ENCODE data around the gene DAPK1.

DAPK1 gene

DNA sequence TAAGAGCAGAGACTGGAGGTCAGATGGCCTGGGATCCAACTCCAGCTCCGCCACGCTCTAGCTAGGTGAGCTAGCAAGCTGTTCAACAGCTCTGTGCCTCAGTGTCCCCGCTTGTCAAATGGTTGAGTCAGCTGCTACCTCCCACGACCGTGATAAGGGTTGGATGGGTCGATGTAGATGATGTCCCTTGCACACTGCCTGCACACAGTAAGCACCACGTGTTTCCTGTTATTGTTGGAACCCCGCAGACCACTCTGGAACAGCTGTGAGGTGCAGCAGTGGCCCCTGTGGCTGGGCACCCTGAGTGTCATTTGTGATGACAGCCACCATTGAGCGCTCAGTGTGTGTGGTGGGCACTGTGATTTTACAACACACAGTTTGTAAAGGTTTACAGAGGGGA, 174.3 kb downstream of the DAPK1 start:
- Histone ChIP-seq H4K91ac (ENCODE audit: low read length) (no peak overlapping the region), H3K9me3 (ENCODE audit: control insufficient read depth, low read length) (peaks cover 5% of the 10 kb centered on the region), H2BK120ac (ENCODE audit: low read depth, low read length) (no peak overlapping the region), H3K4ac (ENCODE audit: low read depth in 1 of 2, low read length in 2 of 2) (no peak overlapping the region), H2BK12ac (ENCODE audit: low read length in 2 of 2) (no peak overlapping the region), H3K27me3 (ENCODE audit: control insufficient read depth in 1 of 2, insufficient read depth in 1 of 2, low read length in 2 of 2) (no peaks in the 10 kb centered on the region), H4K8ac (ENCODE audit: low read length) (no peak overlapping the region), H3K79me1 (replicated peaks; ENCODE audit: low read length, poor library complexity, severe bottlenecking) (peaks cover 21% of the 10 kb centered on the region), H2AK5ac (ENCODE audit: low read length, severe bottlenecking) (no peak overlapping the region), H3K36me3 (ENCODE audit: control insufficient read depth in 1 of 2, insufficient read depth in 2 of 2, low read depth in 1 of 2, low read length in 2 of 2) (peaks cover 2 to 61% of the 10 kb centered on the region in 2 experiments), H2BK5ac (ENCODE audit: low read depth, low read length, poor library complexity, severe bottlenecking) (no peak overlapping the region), H3K18ac (ENCODE audit: low read depth in 1 of 2, low read length in 2 of 2) (no peak overlapping the region), H3K23ac (ENCODE audit: low read length in 2 of 2) (no peak overlapping the region), H3K27ac (ENCODE audit: low read length, poor library complexity, severe bottlenecking) (no peak overlapping the region), H3K4me2 (ENCODE audit: low read length, poor library complexity, severe bottlenecking) (no peak overlapping the region), H2AFZ (ENCODE audit: low read depth, low read length) (no peak overlapping the region), H2BK15ac (ENCODE audit: low read depth, poor library complexity, severe bottlenecking) (no peak overlapping the region), H3K4me1 (ENCODE audit: control insufficient read depth, insufficient read depth, low read depth, low read length) (peaks cover 7% of the 10 kb centered on the region), H3K9ac (ENCODE audit: low read length) (no peak overlapping the region), H3K14ac (ENCODE audit: low read length in 2 of 2) (no peak overlapping the region), H3K4me3 (ENCODE audit: insufficient read depth in 1 of 2, low read depth in 1 of 2, low read length in 2 of 2) (no peak overlapping the region)
- 93% methylated on average over 9 of the region's 9 CpGs for WGBS
- no peak for DNase-seq

DNA sequence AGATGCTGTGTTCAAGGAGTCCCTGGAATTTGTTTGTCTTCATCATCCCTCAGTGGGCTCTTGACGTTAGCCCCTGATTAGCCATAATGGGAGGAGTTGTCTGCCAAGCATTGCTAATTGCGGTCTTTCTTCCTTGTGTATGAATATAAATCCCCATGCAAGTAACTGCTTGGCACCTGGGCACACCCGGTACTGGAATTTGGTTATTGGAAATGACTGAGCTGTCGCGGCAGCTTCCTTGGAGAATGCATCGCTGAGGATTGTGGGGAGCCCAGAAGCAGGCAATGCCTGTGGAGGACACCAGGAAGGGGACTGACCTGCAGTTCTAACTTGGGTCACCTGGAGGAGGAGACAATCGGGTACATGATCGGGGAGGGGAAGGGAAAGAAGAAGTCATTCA, 174.9 kb downstream of the DAPK1 start:
- H3K4ac ChIP-seq (ENCODE audit: low read depth in 1 of 2, low read length in 2 of 2): no peak overlapping the region
- no peak overlapping the region for H2BK12ac ChIP-seq (ENCODE audit: low read length in 2 of 2)
- H3K4me1 ChIP-seq (ENCODE audit: control insufficient read depth, insufficient read depth, low read depth, low read length): peaks cover 7% of the 10 kb centered on the region
- H2AK5ac ChIP-seq (ENCODE audit: low read length, severe bottlenecking): no peak overlapping the region
- H2AFZ ChIP-seq (ENCODE audit: low read depth, low read length): no peak overlapping the region
- no peaks in the 10 kb centered on the region for H3K9me3 ChIP-seq (ENCODE audit: control insufficient read depth, low read length)
- H3K4me3 ChIP-seq (ENCODE audit: insufficient read depth in 1 of 2, low read depth in 1 of 2, low read length in 2 of 2): no peak overlapping the region
- peaks cover 16% of the 10 kb centered on the region for H3K79me1 ChIP-seq (replicated peaks; ENCODE audit: low read length, poor library complexity, severe bottlenecking)
- H2BK120ac ChIP-seq (ENCODE audit: low read depth, low read length): no peak overlapping the region
- H3K27ac ChIP-seq (ENCODE audit: low read length, poor library complexity, severe bottlenecking): no peak overlapping the region
- 97% methylated on average over 8 of the region's 8 CpGs for WGBS
- no peak overlapping the region for H2BK5ac ChIP-seq (ENCODE audit: low read depth, low read length, poor library complexity, severe bottlenecking)
- H3K36me3 ChIP-seq (ENCODE audit: control insufficient read depth in 1 of 2, insufficient read depth in 2 of 2, low read depth in 1 of 2, low read length in 2 of 2): peaks cover 2 to 62% of the 10 kb centered on the region in 2 experiments
- H3K27me3 ChIP-seq (ENCODE audit: control insufficient read depth in 1 of 2, insufficient read depth in 1 of 2, low read length in 2 of 2): no peaks in the 10 kb centered on the region
- H2BK15ac ChIP-seq (ENCODE audit: low read depth, poor library complexity, severe bottlenecking): no peak overlapping the region
- no peak for DNase-seq
- H4K8ac ChIP-seq (ENCODE audit: low read length): no peak overlapping the region
- no peak overlapping the region for H3K23ac ChIP-seq (ENCODE audit: low read length in 2 of 2)
- H3K4me2 ChIP-seq (ENCODE audit: low read length, poor library complexity, severe bottlenecking): no peak overlapping the region
- no peak overlapping the region for H3K14ac ChIP-seq (ENCODE audit: low read length in 2 of 2)
- H3K9ac ChIP-seq (ENCODE audit: low read length): no peak overlapping the region
- H4K91ac ChIP-seq (ENCODE audit: low read length): no peak overlapping the region
- no peak overlapping the region for H3K18ac ChIP-seq (ENCODE audit: low read depth in 1 of 2, low read length in 2 of 2)

DNA sequence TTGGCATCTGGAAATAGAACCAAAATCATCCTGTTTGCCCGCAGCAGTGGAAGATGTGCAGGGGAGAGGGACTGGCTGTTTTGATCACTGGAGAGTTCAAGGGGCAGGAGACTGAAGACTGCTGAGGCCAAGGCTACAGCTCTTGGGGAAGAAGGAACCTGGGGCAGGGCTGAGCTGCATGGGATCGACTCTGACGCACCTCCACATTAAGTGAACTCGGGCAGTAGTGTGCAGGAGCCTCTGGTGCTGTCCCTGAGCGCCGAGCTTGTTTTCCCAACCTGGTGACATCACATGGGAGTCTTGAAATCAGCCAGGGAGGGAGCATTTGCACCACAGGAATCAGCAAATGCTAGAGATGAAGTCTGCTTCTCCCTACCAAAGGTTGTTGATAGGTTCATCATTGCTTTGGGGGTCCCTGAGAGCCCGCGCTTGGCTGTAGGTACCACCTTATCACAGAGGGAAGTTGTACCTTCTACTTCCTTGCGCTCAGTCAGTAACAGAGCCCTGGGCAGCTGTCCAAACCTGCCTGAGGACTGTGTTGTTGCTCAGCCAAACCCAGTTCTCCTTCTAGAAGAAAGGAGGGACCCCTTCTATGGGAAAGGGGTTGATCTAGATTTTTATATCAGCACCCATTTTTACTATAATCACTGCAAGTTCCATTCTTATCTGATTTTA, 175.9 kb downstream of the DAPK1 start:
- H3K14ac ChIP-seq (ENCODE audit: low read length in 2 of 2): no peak overlapping the region
- no peak overlapping the region for H3K9ac ChIP-seq (ENCODE audit: low read length)
- peaks cover 7% of the 10 kb centered on the region for H3K4me1 ChIP-seq (ENCODE audit: control insufficient read depth, insufficient read depth, low read depth, low read length)
- H3K23ac ChIP-seq (ENCODE audit: low read length in 2 of 2): no peak overlapping the region
- H3K18ac ChIP-seq (ENCODE audit: low read depth in 1 of 2, low read length in 2 of 2): no peak overlapping the region
- peaks cover 2 to 62% of the 10 kb centered on the region in 2 experiments for H3K36me3 ChIP-seq (ENCODE audit: control insufficient read depth in 1 of 2, insufficient read depth in 2 of 2, low read depth in 1 of 2, low read length in 2 of 2)
- no peak overlapping the region for H2AFZ ChIP-seq (ENCODE audit: low read depth, low read length)
- H2BK120ac ChIP-seq (ENCODE audit: low read depth, low read length): no peak overlapping the region
- H4K8ac ChIP-seq (ENCODE audit: low read length): no peak overlapping the region
- no peak overlapping the region for H2BK5ac ChIP-seq (ENCODE audit: low read depth, low read length, poor library complexity, severe bottlenecking)
- no peak overlapping the region for H4K91ac ChIP-seq (ENCODE audit: low read length)
- H3K9me3 ChIP-seq (ENCODE audit: control insufficient read depth, low read length): no peaks in the 10 kb centered on the region
- H3K27ac ChIP-seq (ENCODE audit: low read length, poor library complexity, severe bottlenecking): no peak overlapping the region
- no peak overlapping the region for H2AK5ac ChIP-seq (ENCODE audit: low read length, severe bottlenecking)
- DNase-seq: no peak
- no peak overlapping the region for H3K4me2 ChIP-seq (ENCODE audit: low read length, poor library complexity, severe bottlenecking)
- no peak overlapping the region for H3K4ac ChIP-seq (ENCODE audit: low read depth in 1 of 2, low read length in 2 of 2)
- H3K27me3 ChIP-seq (ENCODE audit: control insufficient read depth in 1 of 2, insufficient read depth in 1 of 2, low read length in 2 of 2): no peaks in the 10 kb centered on the region
- peaks cover 11% of the 10 kb centered on the region for H3K79me1 ChIP-seq (replicated peaks; ENCODE audit: low read length, poor library complexity, severe bottlenecking)
- H2BK15ac ChIP-seq (ENCODE audit: low read depth, poor library complexity, severe bottlenecking): no peak overlapping the region
- 97% methylated on average over 9 of the region's 9 CpGs for WGBS
- H3K4me3 ChIP-seq (ENCODE audit: insufficient read depth in 1 of 2, low read depth in 1 of 2, low read length in 2 of 2): no peak overlapping the region
- H2BK12ac ChIP-seq (ENCODE audit: low read length in 2 of 2): no peak overlapping the region

DNA sequence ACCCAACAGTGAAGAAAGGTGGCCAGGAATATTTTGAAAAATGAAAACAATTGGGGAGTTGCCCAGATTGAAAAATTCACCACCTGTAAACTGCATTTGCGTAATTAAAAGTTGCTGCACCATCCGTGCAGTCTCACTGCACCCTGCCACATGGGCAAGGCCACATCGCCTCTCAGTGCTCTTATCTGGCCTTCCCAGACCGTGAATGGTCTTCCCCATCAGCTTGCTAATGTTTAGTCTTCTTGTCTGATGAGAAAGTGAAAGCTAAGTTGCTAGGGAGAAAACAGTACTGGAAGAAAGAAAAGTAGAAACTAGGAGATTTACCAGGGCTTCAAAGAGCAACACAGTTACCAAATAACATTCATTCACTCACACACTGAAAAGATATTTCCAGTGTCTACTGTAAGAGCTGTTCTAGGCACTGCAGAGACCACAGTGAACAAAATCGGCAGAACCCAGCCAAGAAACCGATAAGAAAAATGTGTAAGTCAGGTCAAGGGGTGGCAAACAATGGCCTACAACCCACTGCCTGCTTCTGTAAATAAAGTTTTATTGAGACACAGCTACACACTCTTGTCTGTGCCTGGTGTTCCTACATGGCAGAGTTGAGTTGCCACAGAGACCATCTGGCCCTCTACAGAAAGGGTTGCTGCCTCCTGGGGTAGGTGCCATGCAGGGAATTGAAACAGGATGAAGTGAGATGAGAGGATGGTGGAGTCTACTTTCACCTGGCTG, 177.1 kb downstream of the DAPK1 start:
- Histone ChIP-seq H4K91ac (ENCODE audit: low read length) (no peak overlapping the region), H3K9ac (ENCODE audit: low read length) (no peak overlapping the region), H3K4me1 (ENCODE audit: control insufficient read depth, insufficient read depth, low read depth, low read length) (peaks cover 7% of the 10 kb centered on the region), H3K18ac (ENCODE audit: low read depth in 1 of 2, low read length in 2 of 2) (no peak overlapping the region), H3K14ac (ENCODE audit: low read length in 2 of 2) (no peak overlapping the region), H4K8ac (ENCODE audit: low read length) (no peak overlapping the region), H3K4ac (ENCODE audit: low read depth in 1 of 2, low read length in 2 of 2) (no peak overlapping the region), H3K79me1 (replicated peaks; ENCODE audit: low read length, poor library complexity, severe bottlenecking) (peaks cover 18% of the 10 kb centered on the region), H3K27ac (ENCODE audit: low read length, poor library complexity, severe bottlenecking) (no peak overlapping the region), H2AK5ac (ENCODE audit: low read length, severe bottlenecking) (no peak overlapping the region), H2BK12ac (ENCODE audit: low read length in 2 of 2) (no peak overlapping the region), H3K23ac (ENCODE audit: low read length in 2 of 2) (no peak overlapping the region), H2BK120ac (ENCODE audit: low read depth, low read length) (no peak overlapping the region), H3K27me3 (ENCODE audit: control insufficient read depth in 1 of 2, insufficient read depth in 1 of 2, low read length in 2 of 2) (no peaks in the 10 kb centered on the region), H3K4me3 (ENCODE audit: insufficient read depth in 1 of 2, low read depth in 1 of 2, low read length in 2 of 2) (no peak overlapping the region), H2AFZ (ENCODE audit: low read depth, low read length) (no peak overlapping the region), H3K36me3 (ENCODE audit: control insufficient read depth in 1 of 2, insufficient read depth in 2 of 2, low read depth in 1 of 2, low read length in 2 of 2) (peaks cover 0 to 66% of the 10 kb centered on the region in 2 experiments), H2BK5ac (ENCODE audit: low read depth, low read length, poor library complexity, severe bottlenecking) (no peak overlapping the region), H3K9me3 (ENCODE audit: control insufficient read depth, low read length) (no peaks in the 10 kb centered on the region), H3K4me2 (ENCODE audit: low read length, poor library complexity, severe bottlenecking) (no peak overlapping the region), H2BK15ac (ENCODE audit: low read depth, poor library complexity, severe bottlenecking) (no peak overlapping the region)
- 94% methylated on average over 5 of the region's 6 CpGs for WGBS
- peak; percentile 65 for DNase-seq

Measured in mesenchymal stem cell (in vitro differentiated cells and primary cell).